Endodermal cell (in vitro differentiated cells): ENCODE results near the gene CBLL1. TPM values are rescaled to one million over a fixed set of nuclear protein-coding genes. Genes with fewer than 3 reads are reported as not detected.

ENCODE experiments used
- DNase-seq: peaks from one replicate; pipeline ENCODE4 v3.0.0-alpha.2; 2017
- H3K27ac ChIP-seq: 2 replicates; pipeline ENCODE4 v1.5.1; 2013; ENCODE audit warnings: mild to moderate bottlenecking, low read depth, low read length, moderate library complexity
- H3K27me3 ChIP-seq: 2 replicates; pipeline ENCODE4 v1.6.1; 2013; ENCODE audit warnings: mild to moderate bottlenecking, low read length, moderate library complexity; ENCODE audit not compliant: insufficient read depth, control insufficient read depth, poor library complexity, severe bottlenecking
- H3K36me3 ChIP-seq: 2 replicates; pipeline ENCODE4 v1.7.0; 2013; ENCODE audit warnings: mild to moderate bottlenecking, low read length, moderate library complexity; ENCODE audit not compliant: control insufficient read depth, insufficient read depth
- H3K4me1 ChIP-seq: one replicate; pipeline ENCODE4 v1.7.0; 2013; ENCODE audit warnings: low read length; ENCODE audit not compliant: control insufficient read depth, insufficient read depth
- H3K4me3 ChIP-seq: 2 replicates; pipeline ENCODE4 v1.5.1; 2013; ENCODE audit warnings: mild to moderate bottlenecking, low read length, moderate library complexity
- H3K9ac ChIP-seq: 2 replicates; pipeline ENCODE4 v1.6.1; 2013; ENCODE audit warnings: mild to moderate bottlenecking, low read length, moderate library complexity; ENCODE audit not compliant: poor library complexity, severe bottlenecking; ENCODE audit errors: extremely low read depth
- H3K9me3 ChIP-seq: 2 replicates; pipeline ENCODE4 v1.6.1; 2013; ENCODE audit warnings: mild to moderate bottlenecking, low read length, moderate library complexity; ENCODE audit not compliant: control insufficient read depth
- H3K27ac Mint-ChIP-seq: 2 replicates; pipeline ENCODE4 v1.8.0; 2020; ENCODE audit warnings: mixed read lengths
- H3K27me3 Mint-ChIP-seq: 2 replicates; pipeline ENCODE4 v1.8.0; 2021; ENCODE audit warnings: mild to moderate bottlenecking, mixed read lengths; ENCODE audit not compliant: insufficient read depth
- H3K36me3 Mint-ChIP-seq: 2 replicates; pipeline ENCODE4 v1.8.0; 2020; ENCODE audit warnings: low read depth, mixed read lengths
- H3K4me1 Mint-ChIP-seq: 2 replicates; pipeline ENCODE4 v1.8.0; 2020; ENCODE audit warnings: mixed read lengths
- H3K4me3 Mint-ChIP-seq: 2 replicates; pipeline ENCODE4 v1.8.0; 2020; ENCODE audit warnings: mild to moderate bottlenecking, moderate library complexity, mixed read lengths
- H3K9me3 Mint-ChIP-seq: 2 replicates; pipeline ENCODE4 v1.8.0; 2020; ENCODE audit warnings: mild to moderate bottlenecking, mixed read lengths
- CTCF ChIP-seq: fragments of 200-600 bp; sonication (generic); conservative IDR thresholded peaks from 2 replicates; pipeline ENCODE4 v1.5.0; 2021; ENCODE audit warnings: antibody characterized with exemption, mild to moderate bottlenecking
- WGBS, 2 experiments: methylation state at CpG; one replicate each; pipeline versions ENCODE4 v1.1.5 to v1.1.7; 2013; ENCODE audit warnings: missing lambda C conversion rate in 2 of 2, mixed read lengths in 1 of 2; ENCODE audit not compliant: insufficient coverage in 1 of 2, insufficient read length in 1 of 2; 5-methylcytosine and 5-hydroxymethylcytosine counted together
- total RNA-seq, 2 donors: library from RNA; stranded (reverse); fragmentation: NEBNext Ultra II Directional in 1 of 2; extraction: Animal tissue kit (Norgen Biotek cat#: 25700) in 1 of 2; gene quantifications; 2 replicates in 1 of 2; 3 replicates in 1 of 2; pipeline ENCODE4 v1.2.1, GENCODE V29; 2021

CBLL1 gene
- total RNA-seq, 2 donors from 2014 or later: 33.3 to 34.7 TPM

- H3K4me1 ChIP-seq: no peaks in the 10 kb centered on the region
- H3K4me3 Mint-ChIP-seq: no peak overlapping the region
- WGBS, 2 experiments: 90% methylated on average over 1 of the region's 1 CpG; no CpG with 5 or more reads in 1 of the 2 experiments
Measured at GRCh38 chr7:107721286-107721685, 22.7 kb upstream of the CBLL1 start.

GRCh38 chr7:107723255-107723654 lies 20.7 kb upstream of the CBLL1 start:
- Histone ChIP-seq H3K4me3 (no peak overlapping the region), H3K27ac (no peak overlapping the region), H3K4me1 (no peaks in the 10 kb centered on the region), H3K9ac (no peak overlapping the region), H3K9me3 (no peaks in the 10 kb centered on the region), H3K36me3 (no peaks in the 10 kb centered on the region), H3K27me3 (peaks cover 5% of the 10 kb centered on the region)
- no peak overlapping the region for H3K27ac Mint-ChIP-seq
- H3K27me3 Mint-ChIP-seq: peaks cover 15% of the 10 kb centered on the region
- DNase-seq: no peak
- H3K4me1 Mint-ChIP-seq: no peaks in the 10 kb centered on the region
- no peak overlapping the region for H3K4me3 Mint-ChIP-seq
- TF ChIP-seq CTCF: no peak
- H3K36me3 Mint-ChIP-seq: no peaks in the 10 kb centered on the region
- WGBS, 2 experiments: 82% methylated on average over 2 of the region's 2 CpGs; no CpG with 5 or more reads in 1 of the 2 experiments
- H3K9me3 Mint-ChIP-seq: no peaks in the 10 kb centered on the region

More at GRCh38 chr7:107721286-107721685, 22.7 kb upstream of the CBLL1 start:
- Histone ChIP-seq H3K27ac (no peak overlapping the region), H3K4me3 (no peak overlapping the region), H3K9ac (no peak overlapping the region), H3K36me3 (no peaks in the 10 kb centered on the region), H3K27me3 (no peaks in the 10 kb centered on the region), H3K9me3 (no peaks in the 10 kb centered on the region)
- no peak overlapping the region for H3K27ac Mint-ChIP-seq
- H3K4me1 Mint-ChIP-seq: no peaks in the 10 kb centered on the region
- no peak for DNase-seq
- no peaks in the 10 kb centered on the region for H3K36me3 Mint-ChIP-seq
- no peak for TF ChIP-seq CTCF
- peaks cover 7% of the 10 kb centered on the region for H3K27me3 Mint-ChIP-seq
- no peaks in the 10 kb centered on the region for H3K9me3 Mint-ChIP-seq

- no peak overlapping the region for H3K27ac ChIP-seq
- peak; percentile 87 for TF ChIP-seq CTCF
- peak; percentile 63 for DNase-seq
- no peaks in the 10 kb centered on the region for H3K4me1 ChIP-seq
- no peaks in the 10 kb centered on the region for H3K9me3 Mint-ChIP-seq
- H3K27me3 Mint-ChIP-seq: peaks cover 16% of the 10 kb centered on the region
- H3K27me3 ChIP-seq: peaks cover 13% of the 10 kb centered on the region
- H3K27ac Mint-ChIP-seq: no peak overlapping the region
- no peaks in the 10 kb centered on the region for H3K9me3 ChIP-seq
- no peaks in the 10 kb centered on the region for H3K36me3 ChIP-seq
- H3K4me1 Mint-ChIP-seq: no peaks in the 10 kb centered on the region
- H3K36me3 Mint-ChIP-seq: no peaks in the 10 kb centered on the region
- 0 to 38% methylated on average over 1 to 4 of the region's 4 CpGs for WGBS, 2 experiments
- H3K9ac ChIP-seq: no peak overlapping the region
- H3K4me3 ChIP-seq: no peak overlapping the region
- no peak overlapping the region for H3K4me3 Mint-ChIP-seq
Measured at GRCh38 chr7:107725138-107725740, 18.7 kb upstream of the CBLL1 start.
